SJSA1 (cell line): ENCODE data around the gene PTTG1. TPM values are rescaled to one million over a fixed set of nuclear protein-coding genes. Genes with fewer than 3 reads are reported as not detected.

Experiments
- DNase-seq, 2 experiments: peaks; one replicate each; pipeline ENCODE4 v3.0.0-alpha.2; 2015 to 2020; ENCODE audit warnings: low spot score in 2 of 2, low read depth in 1 of 2
- H3K27ac ChIP-seq: fragments of 250-450 bp; sonication (Bioruptor Pico); 2 replicates; pipeline ENCODE4 v1.5.1; 2020; ENCODE audit warnings: mild to moderate bottlenecking, moderate library complexity
- H3K27me3 ChIP-seq: fragments of 250-450 bp; sonication (Bioruptor Pico); replicated peaks from 2 replicates; pipeline ENCODE4 v1.5.1; 2020; ENCODE audit warnings: mild to moderate bottlenecking, moderate library complexity
- H3K36me3 ChIP-seq: fragments of 250-450 bp; sonication (Bioruptor Pico); 2 replicates; pipeline ENCODE4 v1.5.1; 2020; ENCODE audit warnings: mild to moderate bottlenecking
- H3K4me1 ChIP-seq: fragments of 250-450 bp; sonication (Bioruptor Pico); replicated peaks from 2 replicates; pipeline ENCODE4 v1.6.1; 2021; ENCODE audit warnings: mild to moderate bottlenecking
- H3K4me3 ChIP-seq: fragments of 250-450 bp; sonication (Bioruptor Pico); 2 replicates; pipeline ENCODE4 v1.5.1; 2020; ENCODE audit warnings: mild to moderate bottlenecking
- H3K9me3 ChIP-seq: fragments of 250-450 bp; sonication (Bioruptor Pico); replicated peaks from 2 replicates; pipeline ENCODE4 v1.5.1; 2020; ENCODE audit warnings: mild to moderate bottlenecking
- total RNA-seq: library from RNA; depleted of rRNA; stranded (reverse); fragments of >200 nt; shearing (Covaris generic); gene quantifications from 2 replicates; pipeline ENCODE4 v1.2.3, GENCODE V29; 2014

Gene PTTG1
- total RNA-seq, 1 experiment from 2014 or later: 659 TPM

DNA sequence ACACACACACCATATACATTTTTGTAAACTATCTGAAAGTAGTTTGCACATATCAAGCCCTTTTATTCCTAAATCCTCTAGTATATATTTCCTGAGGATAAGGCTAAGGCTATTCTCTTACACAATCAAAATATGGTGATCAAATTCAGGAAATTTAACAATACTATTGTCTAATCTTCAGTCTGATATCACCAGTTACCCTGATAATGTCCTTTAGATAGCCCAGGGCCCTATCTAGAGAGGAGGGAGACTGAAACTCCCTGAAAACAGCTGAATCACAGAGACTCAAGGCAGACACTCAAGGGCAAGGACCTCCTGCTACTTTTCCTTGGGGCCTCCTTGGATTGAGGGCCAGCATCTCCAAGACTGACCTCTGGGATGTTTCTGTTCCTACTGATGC is 30.4 kb downstream of the PTTG1 start:
- Histone ChIP-seq H3K9me3 (no peaks in the 10 kb centered on the region), H3K27me3 (peaks cover 8% of the 10 kb centered on the region), H3K4me3 (no peak overlapping the region), H3K4me1 (no peaks in the 10 kb centered on the region), H3K27ac (no peak overlapping the region), H3K36me3 (no peaks in the 10 kb centered on the region)
- DNase-seq: no peak

DNA sequence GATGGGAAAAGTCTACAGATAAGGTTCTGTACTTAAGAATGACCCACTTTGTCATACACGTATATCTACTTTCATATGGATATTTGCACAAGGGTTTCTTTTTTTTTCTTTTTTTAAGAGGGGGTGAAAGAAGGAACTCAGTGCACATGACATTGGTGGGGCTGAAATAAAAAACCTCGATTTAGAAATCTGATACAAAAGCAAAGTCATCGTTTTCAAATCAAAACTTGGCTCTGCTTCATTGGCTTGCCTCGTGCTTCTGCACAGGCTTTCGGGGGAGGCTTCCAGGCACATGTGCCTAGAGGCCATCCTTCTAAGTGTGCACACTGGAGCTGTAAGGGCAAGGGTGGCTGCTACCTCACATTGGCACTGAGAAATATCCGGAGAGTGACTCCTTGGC is 31.1 kb downstream of the PTTG1 start:
- H3K9me3 ChIP-seq: no peaks in the 10 kb centered on the region
- H3K36me3 ChIP-seq: no peaks in the 10 kb centered on the region

DNA sequence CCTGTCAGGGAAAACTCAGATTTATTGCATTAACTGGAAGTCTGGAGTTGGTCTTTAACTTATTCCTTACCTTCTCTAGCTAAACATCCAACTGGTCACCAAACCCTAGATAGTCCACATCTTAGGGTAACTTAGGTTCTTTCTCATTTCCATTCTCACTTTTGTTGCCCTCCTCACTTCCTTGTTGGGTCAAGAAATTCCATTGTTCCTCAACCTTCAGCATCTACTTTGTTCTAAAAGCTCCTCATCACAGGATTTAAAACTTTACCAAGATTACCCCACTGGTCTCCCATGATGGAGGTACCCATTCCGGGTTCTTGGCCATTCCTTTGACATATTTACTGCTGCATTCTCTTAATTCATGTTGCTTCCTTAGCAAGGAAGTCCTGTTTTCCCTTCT is 32.1 kb downstream of the PTTG1 start:
- Histone ChIP-seq H3K4me1 (no peaks in the 10 kb centered on the region), H3K9me3 (no peaks in the 10 kb centered on the region), H3K27me3 (peaks cover 8% of the 10 kb centered on the region), H3K27ac (no peak overlapping the region), H3K36me3 (no peaks in the 10 kb centered on the region), H3K4me3 (no peak overlapping the region)
- no peak for DNase-seq

More for the DNA sequence above, 31.1 kb downstream of the PTTG1 start:
- peaks cover 8% of the 10 kb centered on the region for H3K27me3 ChIP-seq
- H3K27ac ChIP-seq: no peak overlapping the region
- H3K4me1 ChIP-seq: no peaks in the 10 kb centered on the region
- no peak for DNase-seq
- no peak overlapping the region for H3K4me3 ChIP-seq

DNA sequence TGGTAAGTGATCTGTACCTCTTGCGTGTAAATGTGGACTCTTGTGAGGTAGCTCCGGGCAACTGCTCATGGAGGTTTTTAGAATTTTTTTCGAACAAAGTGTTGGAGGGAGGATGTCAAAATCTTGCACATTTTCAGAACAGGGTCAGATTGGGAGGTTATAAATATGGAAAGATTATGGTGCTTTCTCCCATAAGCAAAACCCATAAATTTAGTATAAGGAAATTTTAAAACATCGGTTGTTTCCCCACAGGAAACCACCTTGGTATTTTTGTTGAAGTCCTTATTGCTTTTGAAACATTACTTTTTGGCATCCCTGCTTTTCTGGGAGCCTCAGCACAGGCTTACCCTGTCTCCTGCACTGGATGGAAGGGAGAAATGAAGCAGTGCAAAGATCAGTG is 33.9 kb downstream of the PTTG1 start:
- no peaks in the 10 kb centered on the region for H3K36me3 ChIP-seq
- H3K4me1 ChIP-seq: no peaks in the 10 kb centered on the region
- no peaks in the 10 kb centered on the region for H3K9me3 ChIP-seq
- H3K4me3 ChIP-seq: no peak overlapping the region
- DNase-seq: no peak
- H3K27me3 ChIP-seq: peaks cover 6% of the 10 kb centered on the region
- no peak overlapping the region for H3K27ac ChIP-seq

DNA sequence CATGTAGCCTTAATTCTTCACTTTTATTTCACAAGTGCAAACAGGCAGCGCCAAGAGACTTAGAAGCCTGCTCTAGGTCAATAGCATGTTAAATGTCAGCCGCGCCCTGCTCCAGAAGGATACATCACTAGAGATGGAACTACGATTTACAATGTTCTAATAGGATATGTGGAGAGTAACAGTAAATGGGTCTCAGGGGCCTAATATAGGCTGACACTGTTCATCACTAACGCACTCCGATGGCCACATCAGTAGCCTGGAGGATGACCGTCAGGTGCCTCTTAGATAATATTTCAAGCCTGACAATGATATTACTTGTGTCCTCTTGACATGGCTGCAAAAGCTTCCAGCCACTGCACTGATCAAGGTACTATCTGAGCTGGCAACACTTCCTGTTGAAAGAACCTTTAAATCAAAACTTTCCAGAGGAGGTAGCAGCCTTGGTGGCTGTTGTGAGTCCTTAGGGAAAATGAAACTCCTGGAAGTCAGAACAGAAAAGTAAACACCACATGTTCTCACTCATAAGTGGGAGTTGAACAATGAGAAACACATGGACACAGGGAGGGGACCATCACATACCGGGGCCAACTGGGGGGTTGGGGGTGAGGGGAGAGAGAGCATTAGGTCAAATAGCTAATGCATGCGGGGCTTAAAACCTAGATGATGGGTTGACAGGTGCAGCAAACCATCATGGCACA is 35.0 kb downstream of the PTTG1 start:
- Histone ChIP-seq H3K27ac (no peak overlapping the region), H3K4me1 (no peaks in the 10 kb centered on the region), H3K9me3 (no peaks in the 10 kb centered on the region), H3K4me3 (no peak overlapping the region), H3K36me3 (no peaks in the 10 kb centered on the region), H3K27me3 (peaks cover 6% of the 10 kb centered on the region)
- DNase-seq: no peak

DNA sequence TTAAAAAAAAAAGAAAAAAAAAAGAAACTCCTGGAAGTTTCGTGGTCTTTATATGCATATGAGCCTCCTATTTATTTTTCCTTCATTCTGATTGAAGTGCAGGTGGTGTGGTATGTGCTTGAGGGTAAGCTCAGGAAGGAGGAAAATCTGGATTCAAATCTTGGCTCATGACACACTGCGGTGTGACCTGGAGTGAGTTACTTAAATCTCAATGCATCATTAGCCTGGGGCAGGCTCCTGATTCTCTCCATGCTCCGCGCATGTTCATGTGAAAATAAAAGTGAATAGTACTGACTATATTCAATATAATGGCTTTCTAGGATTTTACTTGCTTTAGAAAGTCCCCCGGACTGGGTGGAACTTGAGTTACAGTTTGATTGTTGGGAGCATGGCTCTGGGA is 35.6 kb downstream of the PTTG1 start:
- H3K4me1 ChIP-seq: no peaks in the 10 kb centered on the region
- H3K36me3 ChIP-seq: no peaks in the 10 kb centered on the region
- no peak overlapping the region for H3K27ac ChIP-seq
- peaks cover 6% of the 10 kb centered on the region for H3K27me3 ChIP-seq
- no peak for DNase-seq
- H3K4me3 ChIP-seq: no peak overlapping the region
- H3K9me3 ChIP-seq: no peaks in the 10 kb centered on the region

DNA sequence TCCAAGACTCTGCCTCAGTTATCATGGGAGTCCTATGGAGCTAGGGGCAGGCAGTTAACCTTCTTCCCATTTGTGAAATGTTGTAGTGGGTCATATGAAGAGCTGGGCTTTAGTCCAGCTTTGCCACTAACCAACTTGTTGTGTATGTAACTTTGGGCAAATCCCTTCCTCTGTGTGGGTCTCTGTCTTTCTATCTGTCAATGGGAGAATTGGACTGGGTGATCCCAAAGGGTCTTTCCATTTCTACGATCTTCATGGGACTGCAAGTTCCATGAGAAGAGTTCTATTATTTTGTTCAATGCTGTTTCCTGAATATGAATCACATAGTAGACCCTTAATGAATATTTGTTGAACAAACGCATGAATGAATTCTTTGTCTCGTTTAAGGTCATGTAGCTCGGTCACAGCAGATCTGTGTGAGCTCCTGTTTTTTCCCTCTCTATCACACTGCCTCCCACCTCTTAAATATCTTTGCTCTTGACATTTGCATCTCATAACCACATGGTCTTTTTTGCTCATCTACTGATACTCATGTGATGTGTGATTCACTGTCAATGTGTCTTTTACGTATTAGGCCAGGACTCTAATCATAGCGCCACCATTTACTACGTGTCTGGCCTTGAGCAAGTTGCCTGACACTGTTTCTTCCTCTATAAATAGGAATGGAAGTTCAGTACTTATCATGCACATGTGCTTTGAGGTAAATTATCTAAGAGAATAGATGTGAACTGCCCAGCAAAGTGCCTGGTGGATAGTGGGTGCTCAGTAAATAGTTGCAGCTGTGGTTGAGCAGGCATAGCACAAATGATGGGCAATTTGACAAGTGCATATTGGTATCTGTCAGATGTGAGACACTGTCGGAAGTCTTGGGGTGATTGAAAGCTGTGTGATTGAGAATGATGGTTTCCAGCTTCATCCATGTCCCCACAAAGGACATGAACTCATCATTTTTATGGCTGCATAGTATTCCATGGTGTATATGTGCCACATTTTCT is 37.4 kb downstream of the PTTG1 start:
- no peaks in the 10 kb centered on the region for H3K36me3 ChIP-seq
- no peak for DNase-seq
- H3K4me1 ChIP-seq: peaks cover 8% of the 10 kb centered on the region
- no peak overlapping the region for H3K4me3 ChIP-seq
- H3K9me3 ChIP-seq: no peaks in the 10 kb centered on the region
- peaks cover 6% of the 10 kb centered on the region for H3K27me3 ChIP-seq
- no peak overlapping the region for H3K27ac ChIP-seq

DNA sequence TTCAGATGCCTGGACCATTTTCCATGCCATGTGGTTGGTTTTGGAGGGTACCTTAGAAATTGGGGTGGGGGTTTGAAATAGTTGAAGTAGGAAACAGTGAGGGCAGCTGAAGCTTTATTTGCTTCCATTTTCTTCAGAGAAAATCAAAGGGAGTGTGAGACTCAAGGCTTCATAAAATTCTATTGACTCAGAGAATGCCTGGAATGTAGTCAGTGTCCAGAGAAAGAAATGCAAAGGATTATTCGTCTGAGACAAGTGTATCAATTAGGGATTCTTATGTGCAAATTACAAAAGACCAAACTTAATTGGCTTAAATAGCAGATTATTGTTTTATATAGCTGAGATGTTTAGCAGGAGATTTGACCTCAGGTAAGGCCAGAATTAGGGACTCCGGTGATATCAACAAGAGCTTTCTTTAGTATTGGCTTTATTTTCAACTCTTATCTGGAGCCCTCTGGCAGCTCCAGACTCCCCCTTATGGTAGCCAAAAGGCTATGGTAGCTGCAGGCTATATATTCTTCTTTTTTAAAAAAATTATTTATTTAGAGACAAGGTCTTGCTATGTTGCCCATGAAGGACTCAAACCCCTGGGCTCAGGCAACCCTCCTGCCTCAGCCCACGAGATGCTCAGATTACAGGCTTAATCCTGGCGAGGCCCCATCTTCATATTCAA is 38.9 kb downstream of the PTTG1 start:
- no peaks in the 10 kb centered on the region for H3K36me3 ChIP-seq
- no peak for DNase-seq
- H3K9me3 ChIP-seq: no peaks in the 10 kb centered on the region
- no peak overlapping the region for H3K27ac ChIP-seq
- H3K27me3 ChIP-seq: peaks cover 3% of the 10 kb centered on the region
- peaks cover 10% of the 10 kb centered on the region for H3K4me1 ChIP-seq
- no peak overlapping the region for H3K4me3 ChIP-seq

DNA sequence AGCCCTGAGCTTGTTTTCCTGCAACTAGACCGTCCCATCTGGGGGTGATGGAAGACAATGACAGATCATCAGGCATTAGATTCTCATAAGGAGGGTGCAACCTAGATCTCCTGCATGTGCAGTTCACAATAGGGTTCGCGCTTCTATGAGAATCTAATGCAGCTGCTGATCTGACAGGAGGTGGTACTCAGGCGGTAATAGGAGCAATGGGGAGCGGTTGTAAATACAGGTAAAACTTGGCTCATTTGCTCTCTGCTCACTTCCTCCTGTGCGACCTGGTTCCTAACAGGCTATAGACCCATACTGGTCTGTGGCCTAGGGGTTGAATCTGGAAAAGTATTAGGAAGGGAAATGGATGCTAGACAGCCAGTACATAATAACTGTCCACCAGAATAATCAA is 39.7 kb downstream of the PTTG1 start:
- Histone ChIP-seq H3K9me3 (no peaks in the 10 kb centered on the region), H3K4me3 (no peak overlapping the region), H3K27me3 (no peaks in the 10 kb centered on the region; the same call in 1 of the 2 replicates), H3K4me1 (peaks cover 10% of the 10 kb centered on the region), H3K36me3 (no peaks in the 10 kb centered on the region), H3K27ac (no peak overlapping the region)
- no peak for DNase-seq

DNA sequence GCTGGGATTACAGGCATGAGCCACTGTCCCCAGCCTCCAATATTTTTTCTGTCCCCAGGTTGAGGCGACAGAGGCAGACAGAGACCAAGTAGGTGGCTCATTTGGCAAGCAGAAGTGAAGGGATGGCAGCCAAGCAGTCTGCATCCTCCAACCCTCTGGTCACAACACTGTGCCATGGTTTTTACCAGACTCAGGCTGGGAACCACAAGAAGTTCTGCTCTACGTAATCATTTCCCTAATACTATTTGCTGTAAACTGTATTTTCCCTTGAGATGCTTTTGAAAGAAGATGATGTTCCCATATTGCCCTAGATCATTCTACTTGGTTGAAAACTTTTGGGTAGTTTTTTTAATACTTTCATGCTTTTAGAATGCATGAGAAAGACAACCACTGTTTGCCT is 40.5 kb downstream of the PTTG1 start:
- DNase-seq: no peak
- no peak overlapping the region for H3K27ac ChIP-seq

DNA sequence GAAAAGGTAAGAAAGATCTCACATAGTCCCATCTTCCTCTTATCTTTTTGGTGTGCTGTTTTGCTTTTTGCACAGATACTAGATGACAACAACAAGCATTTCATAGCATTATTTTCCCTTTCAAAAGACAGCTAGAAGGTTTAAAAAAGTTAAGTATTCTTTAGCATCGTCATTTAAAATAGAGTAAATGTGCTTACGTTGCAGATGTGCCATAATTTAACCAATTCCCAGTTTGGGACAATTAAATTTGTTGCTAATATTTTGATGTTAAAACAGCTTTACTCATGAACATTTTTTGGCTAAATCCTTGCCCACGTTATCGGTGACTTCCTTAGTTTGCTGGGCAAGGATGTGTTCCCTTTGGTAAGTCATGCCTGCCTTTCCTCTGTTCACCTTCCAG is 41.6 kb downstream of the PTTG1 start:
- H3K36me3 ChIP-seq: no peaks in the 10 kb centered on the region
- DNase-seq: no peak
- H3K4me3 ChIP-seq: no peak overlapping the region
- H3K4me1 ChIP-seq: peaks cover 29% of the 10 kb centered on the region
- H3K27me3 ChIP-seq: no peaks in the 10 kb centered on the region
- H3K27ac ChIP-seq: no peak overlapping the region
- no peaks in the 10 kb centered on the region for H3K9me3 ChIP-seq

More for the DNA sequence above, 40.5 kb downstream of the PTTG1 start:
- H3K9me3 ChIP-seq: no peaks in the 10 kb centered on the region
- no peaks in the 10 kb centered on the region for H3K36me3 ChIP-seq
- peaks cover 18% of the 10 kb centered on the region for H3K4me1 ChIP-seq
- H3K4me3 ChIP-seq: no peak overlapping the region
- H3K27me3 ChIP-seq: no peaks in the 10 kb centered on the region

DNA sequence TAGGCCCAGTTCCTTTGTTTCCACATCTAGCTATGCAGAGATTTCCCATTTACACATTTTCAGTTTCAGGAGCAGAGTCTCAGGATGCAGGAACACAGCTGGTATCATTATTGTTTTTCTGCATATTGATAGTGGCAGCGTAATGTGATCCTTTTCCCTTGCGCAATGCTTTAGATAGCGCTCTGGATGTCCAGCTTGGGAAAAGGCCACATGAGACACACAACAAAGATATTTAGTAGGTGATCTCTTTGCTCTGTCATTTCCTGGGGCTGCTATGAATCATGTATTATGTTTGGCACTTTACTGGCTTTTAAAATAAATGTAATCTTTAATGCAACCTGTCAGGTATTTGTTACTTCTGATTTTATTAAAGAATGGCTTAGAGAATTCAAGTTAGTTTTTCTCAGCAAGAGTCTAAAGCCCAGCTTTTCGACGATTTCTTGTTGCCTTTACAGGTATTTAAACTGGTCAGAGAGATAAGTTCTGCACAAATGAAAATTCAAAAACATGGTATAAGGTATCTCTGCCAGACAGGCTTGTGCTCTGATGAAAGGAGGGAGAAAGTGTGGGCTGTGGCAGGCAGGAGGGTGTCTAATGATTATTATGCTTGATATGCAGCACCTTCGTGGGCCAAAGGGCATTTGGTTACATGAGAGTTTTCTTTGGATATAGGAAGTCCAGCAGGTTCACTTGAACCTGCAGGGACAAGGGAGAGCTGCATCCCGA is 42.2 kb downstream of the PTTG1 start:
- Histone ChIP-seq H3K27me3 (no peaks in the 10 kb centered on the region), H3K36me3 (no peaks in the 10 kb centered on the region), H3K27ac (no peak overlapping the region), H3K4me1 (peaks cover 36% of the 10 kb centered on the region), H3K9me3 (no peaks in the 10 kb centered on the region), H3K4me3 (no peak overlapping the region)
- peak in 1 of 2 experiments; percentile 25 for DNase-seq

DNA sequence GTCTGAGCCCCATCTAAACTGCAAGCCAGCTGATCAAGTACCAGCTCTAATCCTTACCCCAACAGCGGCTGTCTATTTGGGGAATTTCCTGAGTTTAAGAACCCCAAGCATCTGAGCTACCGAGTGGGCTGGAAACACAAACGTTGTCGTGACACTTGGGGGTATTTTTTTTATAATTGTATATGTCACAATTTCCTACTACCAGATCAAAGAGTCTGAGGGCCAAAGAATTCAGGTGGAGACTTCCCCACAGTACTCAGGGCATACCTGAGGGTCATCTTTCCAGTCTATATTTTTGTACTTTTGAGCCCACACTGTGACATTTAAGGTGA is 42.8 kb downstream of the PTTG1 start:
- peaks cover 41% of the 10 kb centered on the region for H3K4me1 ChIP-seq
- H3K27me3 ChIP-seq: no peaks in the 10 kb centered on the region
- no peaks in the 10 kb centered on the region for H3K36me3 ChIP-seq
- H3K27ac ChIP-seq: no peak overlapping the region
- no peaks in the 10 kb centered on the region for H3K9me3 ChIP-seq
- DNase-seq: no peak
- no peak overlapping the region for H3K4me3 ChIP-seq
